KMS-11 (cell line): ENCODE results near the gene LGI2.

Experiments
- H2AFZ ChIP-seq: fragments of 200-600 bp; sonication (generic); 2 replicates; pipeline ENCODE4 v1.6.1; 2016; ENCODE audit warnings: antibody characterized with exemption, mixed run types, low read depth
- H3K27ac ChIP-seq: fragments of 200-600 bp; sonication (generic); 2 replicates; pipeline ENCODE4 v1.6.1; 2016; ENCODE audit warnings: mild to moderate bottlenecking, mixed run types
- H3K27me3 ChIP-seq: fragments of 200-600 bp; sonication (generic); 2 replicates; pipeline ENCODE4 v1.6.1; 2017; ENCODE audit warnings: mild to moderate bottlenecking, low read depth, mixed run types, moderate library complexity; ENCODE audit not compliant: insufficient read depth
- H3K36me3 ChIP-seq: fragments of 200-600 bp; sonication (generic); 2 replicates; pipeline ENCODE4 v1.6.1; 2017; ENCODE audit warnings: mild to moderate bottlenecking, mixed run types; ENCODE audit not compliant: insufficient read depth
- H3K4me1 ChIP-seq: fragments of 200-600 bp; sonication (generic); 2 replicates; pipeline ENCODE4 v1.6.1; 2016; ENCODE audit warnings: mild to moderate bottlenecking, low read depth, mixed run types; ENCODE audit not compliant: poor library complexity, severe bottlenecking
- H3K4me2 ChIP-seq: fragments of 200-600 bp; sonication (generic); 2 replicates; pipeline ENCODE4 v1.7.0; 2016; ENCODE audit warnings: mild to moderate bottlenecking, mixed run types
- H3K4me3 ChIP-seq: fragments of 200-600 bp; sonication (generic); IDR thresholded peaks from 2 replicates; pipeline ENCODE4 v1.6.1; 2017; ENCODE audit warnings: low read depth, low read length, mixed read lengths; ENCODE audit not compliant: insufficient read depth
- H3K79me2 ChIP-seq: fragments of 200-600 bp; sonication (generic); 2 replicates; pipeline ENCODE4 v1.6.1; 2016; ENCODE audit warnings: low read depth, mixed run types; ENCODE audit not compliant: insufficient read depth
- H3K9ac ChIP-seq: fragments of 200-600 bp; sonication (generic); 2 replicates; pipeline ENCODE4 v1.6.1; 2016; ENCODE audit warnings: mild to moderate bottlenecking, mixed run types
- H4K20me1 ChIP-seq: fragments of 200-600 bp; sonication (generic); 2 replicates; pipeline ENCODE4 v1.6.1; 2016; ENCODE audit warnings: mild to moderate bottlenecking, mixed run types; ENCODE audit not compliant: insufficient read depth
- CTCF ChIP-seq: fragments of 200-600 bp; sonication (generic); conservative IDR thresholded peaks from 2 replicates; pipeline ENCODE4 v1.6.1; 2017; ENCODE audit warnings: low read depth, mild to moderate bottlenecking, antibody characterized with exemption, low read length, moderate library complexity, mixed read lengths

LGI2 gene

GRCh38 chr4:24963277-24963676 lies 67.5 kb downstream of the LGI2 start:
- no peak overlapping the region for H3K4me3 ChIP-seq
- no peak for TF ChIP-seq CTCF
- no peak overlapping the region for H3K4me2 ChIP-seq
- H2AFZ ChIP-seq = no peak overlapping the region
- no peaks in the 10 kb centered on the region for H3K4me1 ChIP-seq
- H4K20me1 ChIP-seq = no peaks in the 10 kb centered on the region
- no peaks in the 10 kb centered on the region for H3K79me2 ChIP-seq
- no peaks in the 10 kb centered on the region for H3K36me3 ChIP-seq
- no peaks in the 10 kb centered on the region for H3K27me3 ChIP-seq
- no peak overlapping the region for H3K27ac ChIP-seq
- H3K9ac ChIP-seq = no peak overlapping the region

DNA sequence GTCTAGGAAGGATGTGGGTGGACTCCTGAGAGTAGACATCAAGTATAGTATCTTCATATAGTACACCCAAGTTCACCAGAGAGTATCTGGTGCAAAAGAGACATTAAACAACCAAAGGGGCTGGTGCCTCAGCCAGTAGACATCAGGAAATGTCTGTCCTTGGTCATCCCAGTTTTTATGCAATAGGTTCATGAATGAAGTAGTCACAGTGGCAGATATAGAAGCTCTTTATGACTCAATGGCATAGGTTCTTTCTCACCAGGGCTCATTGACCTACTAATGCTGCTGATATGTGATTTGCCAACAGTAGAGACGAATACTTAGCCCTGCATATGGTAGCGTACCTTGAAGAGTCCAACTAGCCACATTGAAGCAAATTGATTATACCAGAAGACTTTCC lies 72.9 kb downstream of the LGI2 start:
- no peaks in the 10 kb centered on the region for H3K79me2 ChIP-seq
- H3K36me3 ChIP-seq = no peaks in the 10 kb centered on the region
- H4K20me1 ChIP-seq = no peaks in the 10 kb centered on the region
- no peak overlapping the region for H2AFZ ChIP-seq
- H3K4me3 ChIP-seq = no peak overlapping the region
- no peak overlapping the region for H3K27ac ChIP-seq
- H3K27me3 ChIP-seq = no peaks in the 10 kb centered on the region
- no peaks in the 10 kb centered on the region for H3K4me1 ChIP-seq
- H3K9ac ChIP-seq = no peak overlapping the region
- no peak for TF ChIP-seq CTCF
- H3K4me2 ChIP-seq = no peak overlapping the region

DNA sequence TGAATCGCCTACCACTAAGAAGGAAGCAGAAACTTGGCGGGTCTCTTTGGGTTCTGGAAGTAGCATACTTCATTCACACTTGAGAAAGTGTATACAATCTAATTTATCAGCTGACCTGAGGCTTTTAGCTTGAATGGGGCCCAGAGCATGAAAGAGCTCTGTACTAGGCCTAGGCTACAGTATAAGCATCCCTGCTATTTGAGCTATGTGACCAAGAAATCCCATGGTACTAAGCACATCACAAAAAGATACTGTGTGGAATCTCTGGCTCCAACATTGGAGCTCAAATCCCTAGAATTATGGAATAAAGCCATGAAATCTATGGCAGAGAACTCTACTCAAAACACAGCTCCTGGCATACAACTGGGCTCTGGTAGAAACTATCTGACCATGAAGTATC lies 74.0 kb downstream of the LGI2 start:
- Histone ChIP-seq H4K20me1 (no peaks in the 10 kb centered on the region), H3K79me2 (no peaks in the 10 kb centered on the region), H3K27me3 (no peaks in the 10 kb centered on the region), H2AFZ (no peak overlapping the region), H3K4me1 (no peaks in the 10 kb centered on the region), H3K36me3 (no peaks in the 10 kb centered on the region), H3K27ac (no peak overlapping the region), H3K9ac (no peak overlapping the region), H3K4me2 (no peak overlapping the region), H3K4me3 (no peak overlapping the region)
- TF ChIP-seq CTCF = no peak

- Histone ChIP-seq H4K20me1 (no peaks in the 10 kb centered on the region), H3K4me3 (no peak overlapping the region), H3K4me1 (no peaks in the 10 kb centered on the region), H3K79me2 (no peaks in the 10 kb centered on the region), H2AFZ (no peak overlapping the region), H3K27me3 (no peaks in the 10 kb centered on the region), H3K36me3 (no peaks in the 10 kb centered on the region), H3K27ac (no peak overlapping the region), H3K9ac (no peak overlapping the region), H3K4me2 (no peak overlapping the region)
- no peak for TF ChIP-seq CTCF
Measured at GRCh38 chr4:24956091-24956490, 74.7 kb downstream of the LGI2 start.

GRCh38 chr4:24952667-24953066 lies 78.1 kb downstream of the LGI2 start:
- H3K79me2 ChIP-seq = no peaks in the 10 kb centered on the region
- H3K9ac ChIP-seq = no peak overlapping the region
- no peak overlapping the region for H3K4me2 ChIP-seq
- H3K27me3 ChIP-seq = no peaks in the 10 kb centered on the region
- H4K20me1 ChIP-seq = no peaks in the 10 kb centered on the region
- H3K4me3 ChIP-seq = no peak overlapping the region
- no peak overlapping the region for H2AFZ ChIP-seq
- no peaks in the 10 kb centered on the region for H3K36me3 ChIP-seq
- H3K27ac ChIP-seq = no peak overlapping the region
- no peak for TF ChIP-seq CTCF
- no peaks in the 10 kb centered on the region for H3K4me1 ChIP-seq
